ENCODE results near the gene SHC2. TPM values are rescaled to one million over a fixed set of nuclear protein-coding genes. Genes with fewer than 3 reads are reported as not detected.

The SHC2 gene
- total RNA-seq, 2 donors from 2014 or later = 119 to 137 TPM

DNA sequence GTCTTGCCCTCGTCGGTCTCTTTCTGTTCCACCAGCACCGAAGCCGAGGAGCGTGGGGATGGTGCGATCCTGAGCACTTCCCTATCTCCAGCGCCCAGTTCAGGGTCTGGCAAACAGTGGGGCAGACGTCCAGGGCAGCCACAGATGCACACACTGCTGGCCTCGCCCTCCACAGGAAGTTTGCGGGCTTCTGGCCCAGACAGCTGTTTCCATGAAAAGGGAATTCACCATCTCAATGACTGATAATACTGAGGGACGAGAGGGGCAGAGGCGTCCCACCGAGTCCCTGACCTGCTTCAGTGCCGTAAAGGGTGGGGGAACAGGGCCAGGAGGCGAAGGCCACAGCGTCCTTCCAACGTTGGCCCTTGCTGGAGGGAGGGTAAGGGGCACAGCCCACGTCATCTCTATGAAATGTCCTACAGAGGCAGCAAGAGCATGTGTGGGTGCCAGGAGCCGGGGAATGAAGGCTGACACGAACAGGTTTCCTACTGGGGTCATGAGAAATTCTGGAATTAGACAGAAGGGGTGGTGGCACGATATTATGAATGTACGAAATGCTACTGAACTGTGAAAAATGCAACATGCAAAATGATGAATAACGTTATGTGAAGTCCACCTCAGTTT is 19.5 kb downstream of the SHC2 start:
- TF ChIP-seq POLR2A (IDR thresholded peaks at IDR 0.05) = no peak
- TF ChIP-seq, protein P1, sequence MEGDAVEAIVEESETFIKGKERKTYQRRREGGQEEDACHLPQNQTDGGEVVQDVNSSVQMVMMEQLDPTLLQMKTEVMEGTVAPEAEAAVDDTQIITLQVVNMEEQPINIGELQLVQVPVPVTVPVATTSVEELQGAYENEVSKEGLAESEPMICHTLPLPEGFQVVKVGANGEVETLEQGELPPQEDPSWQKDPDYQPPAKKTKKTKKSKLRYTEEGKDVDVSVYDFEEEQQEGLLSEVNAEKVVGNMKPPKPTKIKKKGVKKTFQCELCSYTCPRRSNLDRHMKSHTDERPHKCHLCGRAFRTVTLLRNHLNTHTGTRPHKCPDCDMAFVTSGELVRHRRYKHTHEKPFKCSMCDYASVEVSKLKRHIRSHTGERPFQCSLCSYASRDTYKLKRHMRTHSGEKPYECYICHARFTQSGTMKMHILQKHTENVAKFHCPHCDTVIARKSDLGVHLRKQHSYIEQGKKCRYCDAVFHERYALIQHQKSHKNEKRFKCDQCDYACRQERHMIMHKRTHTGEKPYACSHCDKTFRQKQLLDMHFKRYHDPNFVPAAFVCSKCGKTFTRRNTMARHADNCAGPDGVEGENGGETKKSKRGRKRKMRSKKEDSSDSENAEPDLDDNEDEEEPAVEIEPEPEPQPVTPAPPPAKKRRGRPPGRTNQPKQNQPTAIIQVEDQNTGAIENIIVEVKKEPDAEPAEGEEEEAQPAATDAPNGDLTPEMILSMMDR (IDR thresholded peaks at IDR 0.05) = no peak
- Histone ChIP-seq H3K27me3 (no peaks in the 10 kb centered on the region), H3K4me3 (no peak overlapping the region), H3K9me3 (no peaks in the 10 kb centered on the region), H3K4me1 (no peaks in the 10 kb centered on the region), H3K36me3 (replicated peaks in 1 of 2; ENCODE audit: insufficient read depth in 1 of 2, low read depth in 2 of 2) (peaks cover 0 to 2% of the 10 kb centered on the region in 2 donors), H3K27ac (no peak overlapping the region)
- 64 to 79% methylated on average over 18 to 23 of the region's 23 CpGs for WGBS, 2 donors
- no peak for ATAC-seq
- DNase-seq = no peak
- intact Hi-C loops (cut with DNase I) = no loop called here

DNA sequence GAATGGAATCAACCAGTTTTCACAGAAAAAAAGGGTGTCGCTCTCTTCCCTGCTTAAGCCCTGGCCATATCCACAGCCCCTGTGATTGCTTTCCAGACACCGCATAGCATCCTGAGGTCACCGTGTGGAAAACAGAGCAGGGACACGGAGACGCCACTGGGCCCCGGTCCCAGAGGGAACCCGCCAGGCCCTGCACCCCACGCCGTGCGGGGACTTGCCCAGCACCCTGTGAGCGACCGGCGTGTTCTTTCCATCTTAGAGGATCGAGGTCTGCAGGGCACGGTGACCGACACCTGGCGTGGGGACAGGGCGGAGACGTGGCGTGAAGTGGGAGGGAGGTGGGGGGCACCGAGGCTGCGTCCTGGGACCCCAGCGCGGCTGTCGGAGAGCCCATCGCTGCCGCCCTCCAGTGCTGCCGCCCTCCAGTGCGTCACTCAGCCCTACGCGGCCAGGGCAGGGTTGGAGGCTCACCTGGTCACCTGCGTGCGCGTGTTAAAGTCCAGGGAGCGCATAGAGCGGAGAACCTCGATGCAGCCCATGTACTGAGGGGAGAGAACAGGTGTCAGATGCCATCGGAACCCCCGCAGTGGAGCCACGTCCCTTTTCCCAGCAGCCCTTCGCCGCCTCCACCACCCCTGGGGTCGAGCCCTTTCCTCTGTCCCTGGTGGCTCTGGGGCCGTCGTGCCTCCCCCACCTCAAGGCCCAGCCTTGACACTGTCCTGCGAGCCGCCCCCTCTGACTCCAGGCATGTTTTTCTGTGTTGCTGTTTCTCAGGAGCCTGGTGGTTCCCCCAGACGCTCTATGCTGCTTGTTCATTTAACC is 20.2 kb downstream of the SHC2 start:
- intact Hi-C loops (cut with DNase I) = no loop called here
- no peak for TF ChIP-seq POLR2A (IDR thresholded peaks at IDR 0.05)
- TF ChIP-seq, protein P1 (IDR thresholded peaks at IDR 0.05) = no peak
- Histone ChIP-seq H3K4me1 (no peaks in the 10 kb centered on the region), H3K27ac (no peak overlapping the region), H3K9me3 (no peaks in the 10 kb centered on the region), H3K27me3 (no peaks in the 10 kb centered on the region), H3K4me3 (no peak overlapping the region), H3K36me3 (replicated peaks in 1 of 2; ENCODE audit: insufficient read depth in 1 of 2, low read depth in 2 of 2) (peaks cover 0 to 2% of the 10 kb centered on the region in 2 donors)
- no peak for DNase-seq
- ATAC-seq = no peak
- WGBS, 2 donors = 85 to 87% methylated on average over 18 to 48 of the region's 48 CpGs

DNA sequence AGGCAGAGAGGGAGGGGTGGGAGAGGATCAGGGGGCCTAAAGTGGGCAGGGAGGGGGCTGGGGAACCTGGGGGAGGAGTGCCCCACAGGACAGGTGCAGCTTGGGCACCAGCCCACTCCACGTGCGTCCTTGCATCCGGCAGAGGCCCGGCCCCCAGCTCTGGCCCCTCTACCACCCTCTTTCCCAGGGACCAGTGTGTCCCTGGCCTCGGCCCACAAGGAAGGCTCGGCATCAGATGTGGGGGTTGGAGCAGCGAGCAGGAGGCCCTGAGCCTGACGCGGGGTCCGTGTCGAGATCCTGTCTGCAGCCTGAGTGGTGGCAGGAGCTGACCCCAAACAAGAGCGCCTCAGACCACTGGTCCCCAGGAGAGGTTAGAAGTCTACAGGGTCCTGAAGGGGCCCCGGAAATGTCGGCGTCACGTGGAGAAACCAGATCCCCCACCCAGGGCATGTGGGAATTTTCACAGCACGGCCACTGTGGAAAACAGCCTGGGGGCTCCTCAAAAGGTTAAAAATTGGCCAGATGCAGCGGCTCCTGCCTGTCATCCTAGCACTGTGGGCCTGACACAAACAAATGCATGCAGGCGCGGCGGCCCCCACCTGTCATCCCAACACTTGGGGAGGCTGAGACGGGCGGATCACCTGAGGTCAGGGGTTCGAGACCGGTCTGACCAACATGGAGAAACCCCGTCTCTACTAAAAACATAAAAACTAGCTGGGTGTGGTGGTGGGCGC is 21.5 kb downstream of the SHC2 start:
- Histone ChIP-seq H3K27me3 (no peaks in the 10 kb centered on the region), H3K4me1 (no peaks in the 10 kb centered on the region), H3K4me3 (no peak overlapping the region), H3K9me3 (no peaks in the 10 kb centered on the region), H3K27ac (no peak overlapping the region), H3K36me3 (replicated peaks in 1 of 2; ENCODE audit: insufficient read depth in 1 of 2, low read depth in 2 of 2) (peaks cover 2 to 4% of the 10 kb centered on the region in 2 donors)
- DNase-seq = no peak
- WGBS, 2 donors = 84 to 89% methylated on average over 13 to 27 of the region's 27 CpGs
- intact Hi-C loops (cut with DNase I) = no loop called here
- no peak for TF ChIP-seq POLR2A (IDR thresholded peaks at IDR 0.05)
- TF ChIP-seq, protein P1 (IDR thresholded peaks at IDR 0.05) = no peak
- ATAC-seq = no peak

DNA sequence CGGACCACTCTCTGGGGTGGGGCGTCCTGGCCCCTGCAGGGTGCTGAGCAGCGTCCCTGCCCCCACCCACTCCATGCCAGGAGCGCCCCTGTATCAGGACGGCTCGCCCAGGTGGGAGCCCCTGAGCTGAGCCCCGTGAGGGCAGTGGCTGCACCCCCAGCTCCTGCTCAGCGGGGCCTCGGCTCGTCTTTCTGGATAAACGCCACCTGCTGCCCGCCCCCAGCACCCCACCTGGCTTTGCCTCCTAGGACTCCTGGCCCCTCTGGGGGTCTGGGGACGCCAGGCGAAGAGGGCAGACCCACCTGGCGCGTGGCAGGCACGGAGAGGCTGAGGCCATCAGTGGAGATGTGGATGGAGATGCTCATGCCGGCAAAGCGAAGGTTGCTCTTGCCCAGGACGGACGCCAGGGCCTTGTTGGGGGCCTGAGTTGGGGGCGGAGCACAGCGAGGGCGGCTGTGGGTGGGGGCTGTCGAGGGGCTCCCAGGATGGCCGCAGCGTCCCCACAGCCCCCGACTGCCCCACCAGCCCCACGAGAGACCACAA is 22.3 kb downstream of the SHC2 start:
- H3K27ac ChIP-seq = no peak overlapping the region
- no peaks in the 10 kb centered on the region for H3K4me1 ChIP-seq
- ATAC-seq (no peak), DNase-seq (no peak)
- TF ChIP-seq POLR2A (IDR thresholded peaks at IDR 0.05) = no peak
- TF ChIP-seq, protein P1 (IDR thresholded peaks at IDR 0.05) = no peak
- no peaks in the 10 kb centered on the region for H3K27me3 ChIP-seq
- H3K36me3 ChIP-seq (replicated peaks in 1 of 2; ENCODE audit: insufficient read depth in 1 of 2, low read depth in 2 of 2) = peaks cover 6 to 7% of the 10 kb centered on the region in 2 donors
- intact Hi-C loops (cut with DNase I) = no loop called here
- no peak overlapping the region for H3K4me3 ChIP-seq
- WGBS, 2 donors = 72 to 78% methylated on average over 6 to 29 of the region's 29 CpGs
- H3K9me3 ChIP-seq = no peaks in the 10 kb centered on the region

All from body of pancreas (tissue), 4 donors.